Measurements from ENCODE around the gene APBB3.

APBB3 gene

GRCh38 chr5:140551872-140552271 is 12.5 kb downstream of the APBB3 start:
- no peak for DNase-seq (ENCODE audit: low read depth)

DNA sequence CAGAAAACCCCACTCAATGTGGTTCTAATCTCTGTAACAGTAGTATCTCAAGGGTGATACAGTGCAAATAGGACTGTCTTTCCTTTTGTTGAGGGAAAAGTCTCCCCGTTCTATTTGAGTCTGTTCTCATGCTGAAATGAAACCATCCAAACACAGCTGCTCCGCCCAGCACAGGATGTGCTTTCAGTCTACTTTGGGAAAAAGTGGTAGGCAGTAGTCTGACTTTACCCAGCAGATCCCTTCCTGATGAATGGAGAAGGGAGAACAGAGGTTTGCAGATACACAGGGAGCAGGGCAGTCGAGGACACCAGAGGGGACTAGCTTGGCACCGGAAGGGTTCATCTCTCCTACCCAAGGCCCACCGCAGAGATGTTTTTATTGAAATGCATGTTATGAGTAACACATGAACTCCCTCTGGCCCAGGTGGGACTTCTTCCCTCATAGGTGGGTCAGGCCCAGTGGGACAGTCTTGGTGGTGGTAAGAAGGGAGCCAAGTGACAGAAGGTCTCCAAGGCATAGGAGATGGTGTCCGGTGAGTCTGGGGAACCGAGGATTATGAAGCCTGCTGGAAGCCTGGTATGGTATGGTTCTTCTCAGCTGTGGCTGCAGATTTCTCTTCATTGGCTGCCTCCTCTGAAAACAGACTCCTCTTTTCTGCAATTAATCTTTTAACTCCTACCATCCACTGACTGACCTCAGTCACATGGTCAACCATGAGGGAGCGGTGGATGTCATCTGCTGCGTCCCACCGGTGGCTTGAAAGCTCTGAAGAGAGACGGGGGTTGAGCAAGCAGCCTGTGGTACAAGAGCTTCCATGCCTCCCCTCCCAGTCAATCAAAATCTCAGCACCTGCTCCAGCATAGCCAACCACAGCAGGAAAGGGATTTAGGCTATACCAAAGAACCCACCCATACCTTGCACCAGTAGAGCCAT is 14.0 kb downstream of the APBB3 start:
- no peak for DNase-seq (ENCODE audit: low read depth)

- no peak for DNase-seq (ENCODE audit: low read depth)
Measured at GRCh38 chr5:140549237-140550144, 14.9 kb downstream of the APBB3 start.

GRCh38 chr5:140548791-140549190 is 15.6 kb downstream of the APBB3 start:
- DNase-seq (ENCODE audit: low read depth): no peak

DNA sequence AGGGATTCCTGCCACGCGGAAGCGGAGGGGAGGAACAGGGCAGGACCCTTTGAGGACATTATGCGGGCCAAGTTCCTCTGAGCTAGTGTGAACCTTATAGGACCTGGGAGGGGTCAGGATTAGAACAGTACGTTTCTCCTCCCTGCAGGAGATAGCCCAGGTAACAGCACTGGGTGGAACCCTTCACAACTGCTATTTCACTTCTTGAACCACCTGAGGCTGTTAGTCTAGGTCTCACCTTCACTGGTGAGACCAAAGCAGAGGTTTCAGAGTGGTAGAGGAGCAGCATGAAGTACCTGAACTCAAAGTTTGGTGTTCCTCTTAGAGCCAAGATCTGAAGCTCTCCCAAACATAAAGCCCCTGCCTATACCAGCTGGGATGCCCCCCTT is 16.1 kb downstream of the APBB3 start:
- no peak for DNase-seq (ENCODE audit: low read depth)

DNA sequence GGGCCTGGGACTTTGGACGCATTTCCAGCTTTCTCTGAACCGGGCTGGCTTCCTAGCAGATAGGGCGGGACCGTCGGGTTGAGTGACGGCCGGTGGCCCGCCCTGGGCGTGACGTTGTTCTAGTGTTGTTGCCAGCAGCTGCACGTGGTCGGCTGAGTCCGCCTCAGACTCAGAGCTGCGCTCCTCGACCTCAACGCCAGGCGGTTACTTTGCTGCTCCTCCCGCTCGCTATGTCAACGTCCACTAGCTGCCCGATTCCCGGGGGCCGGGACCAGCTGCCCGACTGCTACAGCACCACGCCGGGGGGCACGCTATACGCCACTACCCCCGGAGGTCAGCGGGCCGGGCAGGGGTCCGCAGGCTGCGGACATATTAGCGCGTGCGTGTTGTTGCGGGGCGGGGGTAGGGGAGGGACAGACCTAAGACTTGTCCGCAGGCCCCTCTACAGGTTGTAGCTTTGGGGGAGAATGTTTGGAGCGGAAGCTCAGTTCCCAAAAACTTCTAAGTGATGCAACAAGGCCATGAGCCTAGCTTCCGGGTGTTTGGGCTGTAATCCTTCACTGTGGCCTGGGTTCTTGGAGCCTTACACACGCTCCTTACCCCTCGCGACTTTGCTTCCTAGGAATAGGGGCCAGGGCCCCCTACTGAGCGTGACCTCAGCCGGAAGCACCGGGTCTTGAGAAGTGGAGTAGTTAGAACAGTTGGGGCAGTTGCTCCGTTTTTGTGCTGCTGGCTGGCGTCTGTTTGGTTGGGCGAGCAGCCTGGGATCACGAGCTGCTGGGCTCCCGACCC is 16.7 kb downstream of the APBB3 start, which contains the start of gene EIF4EBP3:
Gene EIF4EBP3, plus strand, starts transcription at position 155 of the 792 bp plus-strand sequence. Its CDS starts 76 bp downstream, at position 231.
- DNase-seq (ENCODE audit: low read depth): peak; percentile 79

GRCh38 chr5:140546851-140547507 is 17.4 kb downstream of the APBB3 start:
- DNase-seq (ENCODE audit: low read depth): no peak

- DNase-seq (ENCODE audit: low read depth): no peak
Measured at GRCh38 chr5:140545606-140546005, 18.8 kb downstream of the APBB3 start.

DNA sequence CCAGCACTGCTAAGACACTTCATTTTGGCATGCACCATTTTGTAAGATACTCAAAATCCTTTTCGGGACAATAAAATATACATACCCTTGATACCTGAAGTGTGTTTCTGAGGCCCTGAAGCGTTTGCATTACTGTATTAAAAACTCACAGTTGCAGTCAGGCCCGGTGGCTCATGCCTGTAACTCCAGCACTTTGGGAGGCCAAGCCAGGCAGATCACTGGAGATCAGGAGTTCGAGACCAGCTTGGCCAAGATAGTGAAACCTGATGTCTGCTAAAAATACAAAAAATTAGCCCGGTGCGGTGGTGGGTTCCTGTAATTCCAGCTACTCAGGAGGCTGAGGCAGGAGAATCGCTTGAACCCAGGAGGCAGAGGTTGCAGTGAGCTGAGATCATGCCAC is 19.4 kb downstream of the APBB3 start:
- DNase-seq (ENCODE audit: low read depth): no peak

DNA sequence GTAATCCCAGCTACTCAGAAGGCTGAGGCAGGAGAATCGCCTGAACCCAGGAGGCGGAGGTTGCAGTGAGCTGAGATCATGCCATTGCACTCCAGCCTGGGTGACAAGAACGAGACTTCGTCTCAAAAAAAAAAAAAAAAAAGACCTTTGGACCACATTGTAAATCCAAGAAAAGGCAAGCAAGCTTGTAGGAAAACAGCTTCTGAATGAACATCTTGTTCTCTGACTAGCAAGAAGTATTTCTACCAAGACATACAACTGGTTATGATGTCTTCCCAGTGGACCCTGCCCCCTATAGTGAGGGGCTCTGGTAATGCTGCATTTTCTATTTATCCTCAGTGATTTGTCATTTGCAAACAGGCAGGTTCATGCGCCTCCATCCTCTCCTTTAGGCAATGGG is 21.4 kb downstream of the APBB3 start:
- DNase-seq (ENCODE audit: low read depth): no peak

GRCh38 chr5:140540227-140540626 is 24.2 kb downstream of the APBB3 start:
- no peak for DNase-seq (ENCODE audit: low read depth)

DNA sequence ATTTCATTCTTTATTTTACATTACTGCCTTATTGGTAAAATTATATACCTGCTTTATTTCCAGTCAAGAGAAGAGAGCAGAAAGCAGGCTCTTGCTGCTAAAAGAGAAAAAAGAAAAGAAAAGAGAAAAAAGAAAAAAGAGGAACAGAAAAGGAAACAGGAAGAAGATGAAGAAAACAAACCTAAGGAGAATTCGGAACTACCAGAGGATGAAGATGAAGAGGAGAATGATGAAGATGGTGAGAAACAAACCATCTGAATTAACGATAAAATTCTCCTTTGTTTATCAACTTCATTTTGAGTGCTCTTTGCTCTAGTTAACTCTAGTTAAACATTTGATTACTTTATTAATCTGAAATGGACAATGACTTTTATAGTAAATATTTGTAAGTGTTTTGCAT is 40.4 kb downstream of the APBB3 start:
- DNase-seq (ENCODE audit: low read depth): no peak

GRCh38 chr5:140513124-140513523 is 51.3 kb downstream of the APBB3 start:
- DNase-seq (ENCODE audit: low read depth): no peak

GRCh38 chr5:140509898-140510297 is 54.5 kb downstream of the APBB3 start:
- no peak for DNase-seq (ENCODE audit: low read depth)

Data from activated T-helper 1 cell treated with Interleukin-2 at 50 U/mL for 16 hours (primary cell).